RWPE2 (cell line): ENCODE results near the gene CCDC33.

Source experiments
- ATAC-seq: fragments of 200-7000 bp; cut with Tn5 transposase; 3 replicates; pipeline ENCODE4 v1.9.1; 2021; ENCODE audit warnings: low read depth
- DNase-seq: peaks from one replicate; pipeline ENCODE4 v3.0.0-alpha.2; 2020; ENCODE audit warnings: low spot score
- H3K27ac ChIP-seq: fragments of 450-650 bp; 2 replicates; pipeline ENCODE4 v1.5.1; 2017; ENCODE audit warnings: mild to moderate bottlenecking; ENCODE audit not compliant: poor library complexity, severe bottlenecking
- H3K27me3 ChIP-seq: fragments of 250-450 bp; sonication (Bioruptor Pico); 2 replicates; pipeline ENCODE4 v1.5.1; 2021; ENCODE audit warnings: mild to moderate bottlenecking, moderate library complexity; ENCODE audit not compliant: insufficient read depth, poor library complexity, severe bottlenecking
- H3K36me3 ChIP-seq: fragments of 250-450 bp; sonication (Bioruptor Pico); 2 replicates; pipeline ENCODE4 v1.5.1; 2020; ENCODE audit warnings: low read depth, mild to moderate bottlenecking, moderate library complexity
- H3K4me1 ChIP-seq: fragments of 250-450 bp; sonication (Bioruptor Pico); 2 replicates; pipeline ENCODE4 v1.5.1; 2021; ENCODE audit warnings: mild to moderate bottlenecking, moderate library complexity; ENCODE audit not compliant: insufficient read depth, poor library complexity, severe bottlenecking
- H3K4me3 ChIP-seq: fragments of 250-450 bp; sonication (Bioruptor Pico); 2 replicates; pipeline ENCODE4 v1.5.1; 2021; ENCODE audit warnings: mild to moderate bottlenecking, moderate library complexity; ENCODE audit not compliant: severe bottlenecking
- H3K9me3 ChIP-seq: fragments of 250-450 bp; sonication (Bioruptor Pico); 2 replicates; pipeline ENCODE4 v1.5.1; 2021; ENCODE audit warnings: mild to moderate bottlenecking, moderate library complexity; ENCODE audit not compliant: severe bottlenecking
- CTCF ChIP-seq: fragments of 450-650 bp; IDR thresholded peaks from one replicate; pipeline ENCODE4 v1.5.1; 2017; ENCODE audit warnings: mild to moderate bottlenecking, moderate library complexity; ENCODE audit not compliant: poor library complexity, severe bottlenecking

Gene CCDC33

GRCh38 chr15:74381190-74381453, 145.0 kb downstream of the CCDC33 start:
- H3K27me3 ChIP-seq: no peaks in the 10 kb centered on the region

GRCh38 chr15:74381481-74381880, 145.4 kb downstream of the CCDC33 start:
- DNase-seq (no peak), ATAC-seq (no peak)
- H3K4me1 ChIP-seq: peaks cover 37% of the 10 kb centered on the region
- H3K27me3 ChIP-seq: no peaks in the 10 kb centered on the region
- H3K9me3 ChIP-seq: no peaks in the 10 kb centered on the region
- TF ChIP-seq CTCF: no peak
- peak overlapping the region; percentile 99 for H3K27ac ChIP-seq
- H3K36me3 ChIP-seq: no peaks in the 10 kb centered on the region
- no peak overlapping the region for H3K4me3 ChIP-seq

More at GRCh38 chr15:74381190-74381453, 145.0 kb downstream of the CCDC33 start:
- Histone ChIP-seq H3K4me3 (no peak overlapping the region), H3K9me3 (no peaks in the 10 kb centered on the region), H3K4me1 (peaks cover 33% of the 10 kb centered on the region), H3K36me3 (no peaks in the 10 kb centered on the region), H3K27ac (no peak overlapping the region)
- ATAC-seq: no peak
- no peak for DNase-seq
- TF ChIP-seq CTCF: no peak

GRCh38 chr15:74382004-74382816, 146.1 kb downstream of the CCDC33 start:
- Histone ChIP-seq H3K9me3 (no peaks in the 10 kb centered on the region), H3K36me3 (no peaks in the 10 kb centered on the region), H3K27me3 (no peaks in the 10 kb centered on the region), H3K4me3 (no peak overlapping the region), H3K27ac (peak overlapping the region; percentile 99), H3K4me1 (peaks cover 41% of the 10 kb centered on the region)
- ATAC-seq: peak; percentile 61
- peak; percentile 100 for TF ChIP-seq CTCF
- DNase-seq: peak; percentile 91

DNA sequence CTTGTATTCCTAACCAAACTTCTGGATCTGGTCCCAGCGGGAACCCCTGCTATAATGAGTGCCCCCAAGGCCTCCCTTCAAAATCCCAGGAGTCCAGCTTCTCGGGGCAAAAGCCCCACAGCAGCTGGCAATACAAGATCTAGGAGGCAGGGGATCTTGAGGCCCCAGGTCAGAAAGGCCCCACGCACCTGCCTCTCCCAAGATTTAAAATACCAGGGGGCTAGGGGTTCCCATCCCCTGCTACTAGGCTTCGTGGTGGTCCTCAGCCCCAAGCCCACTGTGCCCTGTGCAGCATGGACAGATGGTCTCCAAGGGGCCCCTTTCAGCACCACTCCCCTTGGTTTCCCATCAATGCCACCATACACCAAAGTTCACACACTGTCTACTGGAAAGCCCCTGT, 147.2 kb downstream of the CCDC33 start:
- DNase-seq (no peak), ATAC-seq (no peak)
- no peaks in the 10 kb centered on the region for H3K27me3 ChIP-seq
- no peak for TF ChIP-seq CTCF
- no peaks in the 10 kb centered on the region for H3K9me3 ChIP-seq
- H3K4me3 ChIP-seq: no peak overlapping the region
- peak overlapping the region; percentile 99 for H3K27ac ChIP-seq
- H3K4me1 ChIP-seq: peaks cover 46% of the 10 kb centered on the region
- H3K36me3 ChIP-seq: no peaks in the 10 kb centered on the region

DNA sequence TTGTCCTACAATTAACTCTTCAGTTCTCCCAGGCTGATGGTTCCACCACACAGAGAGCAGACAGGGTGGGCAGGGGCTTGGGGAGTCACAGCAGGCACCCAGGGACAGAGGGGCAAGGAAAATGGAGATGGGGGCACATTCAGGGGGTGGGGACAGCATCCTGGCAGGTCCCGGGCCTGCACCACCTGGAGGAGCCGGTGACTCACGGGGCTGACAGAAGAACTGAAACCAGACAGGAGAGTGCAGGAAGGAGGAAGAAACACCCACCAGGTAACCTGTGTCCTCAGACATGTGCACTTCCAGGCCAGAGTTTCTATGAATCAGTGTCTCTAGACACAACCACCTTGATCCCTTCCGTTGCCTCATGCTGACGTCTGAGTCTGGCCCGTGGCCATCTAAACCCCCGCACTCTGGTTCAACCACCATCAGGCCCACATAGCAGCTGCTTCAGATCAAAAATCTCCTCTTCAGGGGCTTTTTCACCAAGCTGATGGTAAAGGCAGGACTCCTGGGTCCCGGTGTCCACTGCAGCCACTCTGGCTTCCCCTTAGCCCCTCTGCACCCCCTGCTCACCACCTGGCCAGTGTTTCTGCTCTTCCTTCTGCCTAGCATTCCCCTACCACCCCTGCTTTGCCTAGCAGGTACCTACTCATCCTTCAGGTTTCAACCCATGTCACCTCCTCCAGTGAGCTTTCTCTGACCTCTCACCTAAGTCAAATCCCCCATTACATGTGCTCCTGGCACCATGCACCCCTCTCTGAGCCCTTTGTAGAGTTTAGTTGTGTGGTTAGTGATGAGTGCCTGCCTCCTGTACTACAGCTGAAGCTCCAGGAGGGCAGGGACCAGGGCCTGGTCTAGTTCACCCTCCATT, 147.8 kb downstream of the CCDC33 start:
- Histone ChIP-seq H3K9me3 (no peaks in the 10 kb centered on the region), H3K27me3 (no peaks in the 10 kb centered on the region), H3K27ac (peak overlapping the region; percentile 99), H3K36me3 (no peaks in the 10 kb centered on the region), H3K4me3 (no peak overlapping the region), H3K4me1 (peaks cover 48% of the 10 kb centered on the region)
- ATAC-seq: peak; percentile 73
- peak; percentile 52 for TF ChIP-seq CTCF
- DNase-seq: peak; percentile 96
